Activated T-helper 1 cell treated with Interleukin-2 at 50 U/mL for 16 hours (primary cell): ENCODE results near the gene NPFFR1.

Source experiments
- DNase-seq: peaks from one replicate; pipeline ENCODE4 v3.0.0-alpha.2; 2020; ENCODE audit warnings: low read depth

The NPFFR1 gene

GRCh38 chr10:70283445-70284399 is at the start of gene NPFFR1:
Gene NPFFR1 (minus strand): TSS chr10:70284004. CDS start chr10:70283676, 328 bp downstream.
- DNase-seq = no peak

GRCh38 chr10:70333268-70333667 is 49.5 kb upstream of the NPFFR1 start:
- no peak for DNase-seq

GRCh38 chr10:70331486-70332268 is 47.9 kb upstream of the NPFFR1 start:
- no peak for DNase-seq

- no peak for DNase-seq
These were observed 47.3 kb upstream of the NPFFR1 start for GRCh38 chr10:70331160-70331485.

- DNase-seq = no peak
These were observed 46.9 kb upstream of the NPFFR1 start for GRCh38 chr10:70330671-70331070.

GRCh38 chr10:70328967-70329366 is 45.2 kb upstream of the NPFFR1 start:
- DNase-seq = no peak

- DNase-seq = no peak
These were observed 44.2 kb upstream of the NPFFR1 start for GRCh38 chr10:70328018-70328417.

GRCh38 chr10:70324951-70325781 is 41.4 kb upstream of the NPFFR1 start:
- DNase-seq = no peak

GRCh38 chr10:70324339-70324861 is 40.6 kb upstream of the NPFFR1 start:
- DNase-seq = no peak

GRCh38 chr10:70323697-70324338 is 40.0 kb upstream of the NPFFR1 start:
- no peak for DNase-seq

GRCh38 chr10:70323138-70323696 is 39.4 kb upstream of the NPFFR1 start:
- no peak for DNase-seq

- no peak for DNase-seq
These were observed 38.4 kb upstream of the NPFFR1 start for GRCh38 chr10:70321897-70322890.

GRCh38 chr10:70321233-70321632 is 37.4 kb upstream of the NPFFR1 start:
- DNase-seq = no peak

- no peak for DNase-seq
These were observed 36.9 kb upstream of the NPFFR1 start for GRCh38 chr10:70320751-70321150.

GRCh38 chr10:70319824-70320223 is 36.0 kb upstream of the NPFFR1 start:
- no peak for DNase-seq

GRCh38 chr10:70319183-70319582 is 35.4 kb upstream of the NPFFR1 start:
- no peak for DNase-seq

- DNase-seq = no peak
These were observed 34.1 kb upstream of the NPFFR1 start for GRCh38 chr10:70317943-70318318.

GRCh38 chr10:70317272-70317942 is 33.6 kb upstream of the NPFFR1 start:
- no peak for DNase-seq

- no peak for DNase-seq
These were observed 32.0 kb upstream of the NPFFR1 start for GRCh38 chr10:70315815-70316214.
